Endothelial cell of umbilical vein (primary cell): ENCODE data around the gene CNST. TPM values are rescaled to one million over a fixed set of nuclear protein-coding genes. Genes with fewer than 3 reads are reported as not detected.

Experiments used
- BruUV-seq: library from RNA; stranded (reverse); fragments of 400-500 nt; replicated peaks from 2 replicates; lab custom pipeline; 2021; lab: Mats Ljungman, UMichigan
- CTCF ChIA-PET: fragments of 300-600, 350-600 bp; sonication (Branson Sonifier 250); formaldehyde crosslinking; loops from one replicate; lab custom pipeline; 2021; ENCODE audit warnings: antibody characterized with exemption, inconsistent platforms; lab: Charles Lee
- POLR2A ChIA-PET: fragments of 300-600, 350-600 bp; sonication (Branson Sonifier 250); formaldehyde crosslinking; loops from one replicate; lab custom pipeline; 2021; ENCODE audit warnings: antibody characterized with exemption, inconsistent platforms; lab: Charles Lee
- DNase-seq: peaks from one replicate; pipeline ENCODE4 v3.0.0-alpha.2; 2011; ENCODE audit warnings: low read depth, low spot score
- FAIRE-seq: peaks from 2 replicates; lab custom pipeline; 2011; peaks lifted over from hg19 to GRCh38; lab: Jason Lieb, UNC
- H2AFZ ChIP-seq: 2 replicates; pipeline ENCODE4 v1.6.0; 2012; ENCODE audit warnings: low read depth, low read length, control low read depth, inconsistent platforms
- H3K27ac ChIP-seq: 2 replicates; pipeline ENCODE4 v1.5.1; 2011; ENCODE audit warnings: low read depth, mild to moderate bottlenecking, control low read depth, low read length, moderate library complexity; ENCODE audit not compliant: insufficient read depth
- H3K27me3 ChIP-seq, 2 experiments: 2 replicates each; pipeline versions ENCODE4 v1.6.0 to v1.6.1; 2011; ENCODE audit warnings: low read length in 2 of 2, mixed read lengths in 1 of 2; ENCODE audit not compliant: control insufficient read depth in 2 of 2, insufficient read depth in 2 of 2
- H3K36me3 ChIP-seq, 2 experiments: 2 replicates in 1 of 2; 3 replicates in 1 of 2; pipeline ENCODE4 v1.5.1; 2011; ENCODE audit warnings: low read length in 2 of 2, mild to moderate bottlenecking in 1 of 2, moderate library complexity in 1 of 2; ENCODE audit not compliant: control insufficient read depth in 2 of 2, insufficient read depth in 2 of 2; ENCODE audit errors: extremely low read depth in 1 of 2
- H3K4me1 ChIP-seq: 3 replicates; pipeline ENCODE4 v1.5.1; 2011; ENCODE audit warnings: mild to moderate bottlenecking, low read length; ENCODE audit not compliant: control insufficient read depth, insufficient read depth; ENCODE audit errors: extremely low read depth
- H3K4me2 ChIP-seq: 2 replicates; pipeline ENCODE4 v1.6.1; 2011; ENCODE audit warnings: low read length, control low read depth, mixed read lengths; ENCODE audit not compliant: insufficient read depth
- H3K4me3 ChIP-seq, 3 experiments: fragments of 200-600 bp in 1 of 3; sonication (generic), shearing (Covaris generic) in 1 of 3; replicated peaks in 1 of 3; 2 replicates each; pipeline ENCODE4 v1.5.1; 2011 to 2016; ENCODE audit warnings: control low read depth in 3 of 3, low read length in 3 of 3, mild to moderate bottlenecking in 2 of 3, inconsistent platforms in 1 of 3, low read depth in 1 of 3, moderate library complexity in 1 of 3; ENCODE audit not compliant: insufficient read depth in 1 of 3
- H3K79me2 ChIP-seq: 2 replicates; pipeline ENCODE4 v1.6.0; 2012; ENCODE audit warnings: low read length, inconsistent platforms; ENCODE audit not compliant: control insufficient read depth, insufficient read depth
- H3K9ac ChIP-seq: replicated peaks from 2 replicates; pipeline ENCODE3; 2011; ENCODE audit warnings: low read length, control low read depth; ENCODE audit not compliant: insufficient read depth; ENCODE audit errors: extremely low read depth
- H3K9me1 ChIP-seq: replicated peaks from 3 replicates; pipeline ENCODE4 v1.6.0; 2011; ENCODE audit warnings: mild to moderate bottlenecking, low read length; ENCODE audit not compliant: control insufficient read depth, insufficient read depth; ENCODE audit errors: extremely low read depth
- H3K9me3 ChIP-seq: replicated peaks from 2 replicates; pipeline ENCODE4 v1.5.1; 2012; ENCODE audit warnings: low read length, inconsistent platforms; ENCODE audit not compliant: control insufficient read depth, insufficient read depth
- H4K20me1 ChIP-seq: replicated peaks from 2 replicates; pipeline ENCODE3; 2011; ENCODE audit warnings: mild to moderate bottlenecking, low read length; ENCODE audit not compliant: control insufficient read depth, insufficient read depth; ENCODE audit errors: extremely low read depth
- EZH2 ChIP-seq: IDR thresholded peaks from 2 replicates; pipeline ENCODE4 v1.6.1; 2012; ENCODE audit warnings: borderline replicate concordance, low read depth, mild to moderate bottlenecking, moderate library complexity, low read length, inconsistent platforms; ENCODE audit not compliant: severe bottlenecking
- FOS ChIP-seq: IDR thresholded peaks from 2 replicates; pipeline ENCODE4 v1.6.1; 2011; ENCODE audit warnings: mild to moderate bottlenecking, low read length, moderate library complexity, borderline replicate concordance; ENCODE audit not compliant: insufficient read depth
- GATA2 ChIP-seq: IDR thresholded peaks from 2 replicates; pipeline ENCODE4 v1.7.0; 2011; ENCODE audit warnings: low read depth, mild to moderate bottlenecking, moderate library complexity, mixed read lengths, low read length; ENCODE audit not compliant: insufficient read length, insufficient read depth
- JUN ChIP-seq: IDR thresholded peaks from 2 replicates; pipeline ENCODE4 v1.6.1; 2011; ENCODE audit warnings: borderline replicate concordance, low read depth; ENCODE audit not compliant: insufficient read length, insufficient read depth
- MAX ChIP-seq: IDR thresholded peaks from 2 replicates; pipeline ENCODE4 v1.6.1; 2011; ENCODE audit not compliant: insufficient read depth, insufficient read length
- MYC ChIP-seq: IDR thresholded peaks from one replicate; pipeline ENCODE4 v1.6.1; 2011; ENCODE audit warnings: mild to moderate bottlenecking, low read depth, low read length
- POLR2A ChIP-seq: IDR thresholded peaks from 2 replicates; pipeline ENCODE4 v1.6.1; 2012; ENCODE audit warnings: low read depth, mild to moderate bottlenecking, control low read depth, low read length
- POLR2AphosphoS5 ChIP-seq: IDR thresholded peaks from 2 replicates; pipeline ENCODE4 v1.6.1; 2012; ENCODE audit warnings: low read depth, mild to moderate bottlenecking, control low read depth, low read length, moderate library complexity; ENCODE audit not compliant: insufficient read depth
- dilution Hi-C: fragments of 300-500 bp; cut with MboI; formaldehyde crosslinking; loops from one replicate; pipeline ENCODE4 v1.15.0; 2019; ENCODE audit warnings: low sequenced_read_pairs; ENCODE audit not compliant: extremely low pct_ligation_motif_present
- intact Hi-C: fragments of 100-400 bp; cut with micrococcal nuclease; formaldehyde crosslinking; loops from one replicate; pipeline ENCODE4 v1.10.0; 2022
- polyA plus RNA-seq, 4 experiments: library from polyadenylated mRNA; depleted of rRNA in 3 of 4; stranded (reverse) in 3 of 4; unstranded in 1 of 4; fragments of >200 nt; gene quantifications; 2 replicates each; pipeline versions ENCODE4 v1.2.1 to v1.2.3, GENCODE V29; 2011 to 2012; ENCODE audit warnings: missing spikeins in 1 of 4
- total RNA-seq: library from RNA; stranded (reverse); gene quantifications from 2 replicates; pipeline ENCODE4 v1.2.3, GENCODE V29; 2021

CNST gene
- total and polyA plus RNA-seq, 2 donors (not counting 3 experiments of a cell fraction or from before 2014, with no cell fraction given), result 6.3 to 18.1 TPM

- no TSS peak for BruUV-seq
- Histone ChIP-seq H3K9me3 (no peaks in the 10 kb centered on the region), H3K9me1 (no peaks in the 10 kb centered on the region), H3K9ac (no peak overlapping the region), H3K79me2 (no peaks in the 10 kb centered on the region), H3K27ac (no peak overlapping the region), H3K27me3 (no peaks in the 10 kb centered on the region), H2AFZ (no peak overlapping the region), H3K4me2 (no peak overlapping the region), H4K20me1 (no peaks in the 10 kb centered on the region), H3K36me3 (no peaks in the 10 kb centered on the region), H3K4me1 (peaks cover 5% of the 10 kb centered on the region), H3K4me3 (no peak overlapping the region)
- POLR2A ChIA-PET, result no interaction called here
- TF ChIP-seq GATA2 (no peak), EZH2 (no peak), MAX (no peak), POLR2A (no peak), JUN (no peak), MYC (no peak), FOS (no peak), POLR2AphosphoS5 (no peak)
- dilution Hi-C loops (no loop called here), intact Hi-C loops (loop anchor here (1.0 to 5.0 kb wide), 3 partner anchors 129 to 1543 kb away; partner anchors contain the start of genes CNST, KIF26B and TFB2M)
- CTCF ChIA-PET, result interaction anchor here (0.9 to 1.5 kb wide), 2 partner anchors 196 to 198 kb away, joined by 3 to 4 read pairs; no protein-coding TSS in a partner anchor
- DNase-seq, result no peak
- FAIRE-seq, result no peak
Measured at GRCh38 chr1:246695666-246696065, 129.4 kb downstream of the CNST start.
